Panc1 (cell line): Measurements from ENCODE around the gene NSMCE1. TPM values are rescaled to one million over a fixed set of nuclear protein-coding genes. Genes with fewer than 3 reads are reported as not detected.

Experiments used
- ATAC-seq: fragments of 200-7000 bp; cut with Tn5 transposase; 2 replicates; pipeline ENCODE4 v1.9.1; 2020; ENCODE audit warnings: mild to moderate bottlenecking, moderate library complexity
- BruUV-seq: library from RNA; stranded (reverse); fragments of 400-500 nt; replicated peaks from 2 replicates; lab custom pipeline; 2021; lab: Mats Ljungman, UMichigan
- CTCF ChIA-PET: fragments of 300-600 bp; sonication (Branson Sonifier 250); formaldehyde crosslinking; loops from one replicate; lab custom pipeline; 2022; ENCODE audit warnings: antibody characterized with exemption; lab: Charles Lee
- POLR2A ChIA-PET: fragments of 300-600 bp; sonication (Branson Sonifier 250); formaldehyde crosslinking; loops from one replicate; lab custom pipeline; 2022; ENCODE audit warnings: antibody characterized with exemption; lab: Charles Lee
- DNase-seq: peaks from one replicate; pipeline ENCODE4 v3.0.0-alpha.2; 2010; ENCODE audit warnings: low read depth, low spot score
- H3K27ac ChIP-seq: 2 replicates; pipeline ENCODE4 v1.5.1; 2011; ENCODE audit warnings: mild to moderate bottlenecking, low read length, inconsistent platforms
- H3K27me3 ChIP-seq: fragments of 200-500 bp; sonication (Bioruptor generic); 2 replicates; pipeline ENCODE4 v1.6.0; 2014; ENCODE audit warnings: low read length, inconsistent platforms; ENCODE audit not compliant: control insufficient read depth, insufficient read depth
- H3K36me3 ChIP-seq: fragments of 200-500 bp; sonication (Bioruptor generic); 2 replicates; pipeline ENCODE4 v1.5.1; 2014; ENCODE audit warnings: inconsistent platforms, mild to moderate bottlenecking, low read length, moderate library complexity; ENCODE audit not compliant: control insufficient read depth, insufficient read depth
- H3K4me1 ChIP-seq: 2 replicates; pipeline ENCODE4 v1.5.1; 2011; ENCODE audit warnings: inconsistent platforms, mild to moderate bottlenecking, low read length, moderate library complexity; ENCODE audit not compliant: control insufficient read depth, insufficient read depth
- H3K4me3 ChIP-seq, 2 experiments: 2 replicates each; pipeline ENCODE4 v1.5.1; 2011 to 2012; ENCODE audit warnings: low read depth in 2 of 2, low read length in 2 of 2, mild to moderate bottlenecking in 2 of 2, inconsistent platforms in 1 of 2, moderate library complexity in 1 of 2
- H3K9me3 ChIP-seq: fragments of 200-500 bp; sonication (Bioruptor generic); 2 replicates; pipeline ENCODE4 v1.5.1; 2014; ENCODE audit warnings: low read depth, mild to moderate bottlenecking, inconsistent platforms, low read length, moderate library complexity; ENCODE audit not compliant: control insufficient read depth, insufficient read depth
- CTCF ChIP-seq: fragments of 450-650 bp; IDR thresholded peaks from 2 replicates; pipeline ENCODE4 v1.5.1; 2017; ENCODE audit warnings: mild to moderate bottlenecking
- POLR2AphosphoS5 ChIP-seq: IDR thresholded peaks from 2 replicates; pipeline ENCODE4 v1.6.1; 2012; ENCODE audit warnings: mild to moderate bottlenecking, low read depth, low read length, moderate library complexity
- REST ChIP-seq, 2 experiments: IDR thresholded peaks; 2 replicates each; pipeline ENCODE4 v1.6.1; 2011 to 2012; ENCODE audit warnings: low read depth in 2 of 2, control low read depth in 1 of 2, low read length in 1 of 2, mild to moderate bottlenecking in 1 of 2, moderate library complexity in 1 of 2; ENCODE audit not compliant: insufficient read depth in 1 of 2
- SIN3A ChIP-seq: IDR thresholded peaks from 2 replicates; pipeline ENCODE4 v1.6.1; 2012; ENCODE audit warnings: low read depth, mild to moderate bottlenecking, low read length, moderate library complexity, borderline replicate concordance; ENCODE audit not compliant: insufficient read depth
- TCF7L2 ChIP-seq: IDR thresholded peaks from 2 replicates; pipeline ENCODE4 v1.6.1; 2011; ENCODE audit warnings: mild to moderate bottlenecking, low read depth, low read length, inconsistent platforms
- in situ Hi-C: cut with HindIII; loops from 2 replicates; pipeline ENCODE4 v1.10.0; 2016; ENCODE audit warnings: low sequenced_read_pairs, low pct_unique_long_range_greater_than_20kb
- intact Hi-C: fragments of 100-400 bp; cut with micrococcal nuclease; formaldehyde crosslinking; loops from one replicate; pipeline ENCODE4 v1.10.0; 2022; ENCODE audit not compliant: unreplicated experiment
- total RNA-seq: library from RNA; stranded (reverse); gene quantifications from one replicate; pipeline ENCODE4 v1.2.1, GENCODE V29; 2021; ENCODE audit not compliant: unreplicated experiment

The NSMCE1 gene
- total RNA-seq, 1 experiment from 2014 or later, result 48.2 TPM

- ChIA-PET POLR2A (no interaction called here), CTCF (no interaction called here)
- DNase-seq (no peak), ATAC-seq (no peak)
- intact Hi-C loops, result no loop called here
- Histone ChIP-seq H3K4me3 (no peak overlapping the region), H3K9me3 (no peaks in the 10 kb centered on the region), H3K27ac (no peak overlapping the region), H3K27me3 (no peaks in the 10 kb centered on the region), H3K4me1 (no peaks in the 10 kb centered on the region), H3K36me3 (no peaks in the 10 kb centered on the region)
- TF ChIP-seq CTCF (no peak), SIN3A (no peak), TCF7L2 (no peak), REST (IDR thresholded peaks at IDR 0.05; ENCODE audit: insufficient read depth in 1 of 2, low read depth in 2 of 2, low read length in 1 of 2) (no peak), POLR2AphosphoS5 (no peak)
- in situ Hi-C loops, result no loop called here
- no TSS peak for BruUV-seq
These were observed 41.4 kb downstream of the NSMCE1 start for GRCh38 chr16:27226976-27227705.

- in situ Hi-C loops (no loop called here), intact Hi-C loops (no loop called here)
- Histone ChIP-seq H3K27me3 (no peaks in the 10 kb centered on the region), H3K27ac (no peak overlapping the region), H3K9me3 (no peaks in the 10 kb centered on the region), H3K4me3 (no peak overlapping the region), H3K36me3 (no peaks in the 10 kb centered on the region), H3K4me1 (no peaks in the 10 kb centered on the region)
- POLR2A ChIA-PET, result no interaction called here
- CTCF ChIA-PET, result no interaction called here
- BruUV-seq, result no TSS peak
- ATAC-seq (no peak), DNase-seq (no peak)
- TF ChIP-seq POLR2AphosphoS5 (no peak), CTCF (no peak), TCF7L2 (no peak), REST (IDR thresholded peaks at IDR 0.05; ENCODE audit: insufficient read depth in 1 of 2, low read depth in 2 of 2, low read length in 1 of 2) (no peak), SIN3A (no peak)
These were observed 42.1 kb downstream of the NSMCE1 start for GRCh38 chr16:27226476-27226875.
